GM21723 (cell line): ENCODE results near the gene SIGLEC1.

Experiments
- ATAC-seq: cut with Tn5 transposase; IDR thresholded peaks from one replicate; pipeline ENCODE4 v1.9.1; 2021; ENCODE audit warnings: mild to moderate bottlenecking, moderate library complexity; ENCODE audit not compliant: unreplicated experiment

The SIGLEC1 gene

DNA sequence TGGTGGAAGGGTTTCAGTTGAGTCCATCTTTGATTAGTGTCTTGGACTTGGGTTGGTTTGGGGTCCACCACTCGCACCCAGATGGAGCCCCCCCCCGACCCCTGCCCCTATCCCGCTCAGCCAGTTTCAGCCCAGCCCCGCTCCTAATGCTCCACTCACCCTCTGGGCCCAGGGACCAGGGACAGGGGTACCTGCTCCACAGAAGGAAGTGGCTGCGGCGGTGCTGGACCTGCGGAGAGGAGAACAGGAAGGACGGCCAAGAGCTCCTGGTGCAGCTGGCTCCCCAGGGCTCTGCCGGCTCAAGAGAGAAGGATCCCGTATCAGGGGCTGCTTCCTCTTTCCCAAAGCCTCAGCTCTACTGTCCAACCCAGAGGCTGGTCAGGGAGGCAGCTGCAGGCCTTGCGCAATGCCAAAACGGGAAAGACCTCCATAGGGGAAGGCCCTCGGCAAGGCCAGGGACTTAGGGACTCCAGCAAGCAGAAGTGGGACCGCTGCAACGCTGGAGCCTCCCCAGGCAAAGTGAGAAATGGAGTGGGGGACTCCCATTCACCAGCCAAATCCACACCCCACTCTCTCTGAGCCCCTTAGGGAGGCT, at the start of gene SIGLEC1:
TSS of gene SIGLEC1 (minus strand) at position 322 of the 595 bp plus-strand sequence. CDS start 5,472 bp downstream, outside the sequence.
- ATAC-seq, result no peak

DNA sequence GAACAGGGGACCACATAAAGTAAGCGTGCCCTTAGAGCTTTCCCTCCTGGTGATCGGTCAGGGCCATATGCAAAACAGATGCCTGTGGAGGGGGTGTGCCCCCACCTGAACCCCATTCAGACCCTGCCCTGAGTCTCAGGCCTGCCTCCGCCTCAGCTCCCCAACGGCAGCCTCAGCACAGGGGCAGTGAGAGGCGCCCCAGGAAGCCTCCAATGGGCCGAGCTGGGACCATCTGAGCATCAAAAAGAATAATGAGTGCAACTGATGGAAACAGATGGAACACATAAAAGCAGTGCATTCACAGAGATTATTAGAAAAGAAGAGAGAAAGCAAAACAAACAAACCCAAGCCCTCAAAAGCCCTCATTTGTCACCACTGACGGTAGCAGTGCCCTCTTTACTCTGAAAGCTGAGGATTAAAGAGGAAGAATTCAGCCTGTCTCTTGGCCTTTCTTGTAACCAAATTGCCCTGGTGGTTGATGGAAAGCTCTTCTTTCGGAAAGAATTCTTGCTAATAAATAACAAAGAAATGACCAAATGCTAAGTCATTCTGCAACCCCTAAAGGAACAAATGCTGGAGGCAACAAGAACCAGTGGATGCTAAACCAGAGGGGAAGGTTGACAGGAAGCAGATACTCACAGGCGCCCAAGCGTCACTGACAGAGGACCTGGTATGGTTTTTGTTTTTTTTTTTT, 48.4 kb upstream of the SIGLEC1 start:
- ATAC-seq, result no peak

- ATAC-seq, result no peak
These were observed 47.5 kb upstream of the SIGLEC1 start for GRCh38 chr20:3759884-3760283.

DNA sequence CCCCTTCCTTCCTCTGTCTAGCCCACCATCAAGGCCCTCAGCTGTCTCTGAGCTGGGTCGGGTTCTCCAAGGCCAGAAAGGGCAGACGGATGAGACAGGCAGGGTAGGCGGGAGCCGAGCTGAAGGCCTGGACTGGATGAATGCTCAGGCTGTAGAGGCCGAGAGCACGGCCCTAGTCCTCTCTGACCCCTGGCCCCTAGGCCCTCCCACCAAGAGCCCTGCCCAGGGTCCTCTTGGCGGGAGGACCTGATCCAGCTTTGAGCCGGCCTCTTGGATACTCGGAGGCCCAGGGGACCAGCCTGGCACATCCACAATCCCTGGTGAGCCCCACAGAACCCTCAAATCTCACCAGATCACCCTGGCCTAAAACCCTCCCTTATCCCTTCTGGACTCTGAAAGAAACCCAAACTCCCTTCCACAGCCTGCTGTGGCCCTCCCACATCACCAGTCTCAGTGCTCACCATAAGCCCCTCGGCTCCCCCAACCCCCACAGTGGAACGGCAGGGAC, 47.0 kb upstream of the SIGLEC1 start:
- ATAC-seq, result no peak

DNA sequence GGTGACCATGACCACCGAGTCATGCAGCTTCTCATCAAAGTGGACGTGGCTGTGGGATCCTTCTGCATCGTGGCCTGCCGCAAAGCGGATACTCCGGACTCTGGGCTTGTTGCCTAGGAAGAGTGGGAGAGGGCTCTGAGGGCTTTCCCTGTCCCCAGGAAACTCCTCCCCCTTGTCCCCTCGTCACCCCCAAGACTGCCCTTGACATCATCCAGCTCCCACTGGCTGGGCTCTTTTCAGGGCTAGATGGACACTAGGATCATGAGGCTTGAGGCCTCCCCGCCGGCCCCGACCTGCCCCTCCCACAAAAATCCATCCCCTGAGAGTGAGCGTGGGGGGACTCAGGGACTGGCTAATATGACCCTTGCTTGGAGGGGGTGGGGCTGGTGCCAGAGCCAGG, 46.2 kb upstream of the SIGLEC1 start:
- ATAC-seq, result no peak

- ATAC-seq, result no peak
These were observed 44.9 kb upstream of the SIGLEC1 start for GRCh38 chr20:3757268-3757667.

DNA sequence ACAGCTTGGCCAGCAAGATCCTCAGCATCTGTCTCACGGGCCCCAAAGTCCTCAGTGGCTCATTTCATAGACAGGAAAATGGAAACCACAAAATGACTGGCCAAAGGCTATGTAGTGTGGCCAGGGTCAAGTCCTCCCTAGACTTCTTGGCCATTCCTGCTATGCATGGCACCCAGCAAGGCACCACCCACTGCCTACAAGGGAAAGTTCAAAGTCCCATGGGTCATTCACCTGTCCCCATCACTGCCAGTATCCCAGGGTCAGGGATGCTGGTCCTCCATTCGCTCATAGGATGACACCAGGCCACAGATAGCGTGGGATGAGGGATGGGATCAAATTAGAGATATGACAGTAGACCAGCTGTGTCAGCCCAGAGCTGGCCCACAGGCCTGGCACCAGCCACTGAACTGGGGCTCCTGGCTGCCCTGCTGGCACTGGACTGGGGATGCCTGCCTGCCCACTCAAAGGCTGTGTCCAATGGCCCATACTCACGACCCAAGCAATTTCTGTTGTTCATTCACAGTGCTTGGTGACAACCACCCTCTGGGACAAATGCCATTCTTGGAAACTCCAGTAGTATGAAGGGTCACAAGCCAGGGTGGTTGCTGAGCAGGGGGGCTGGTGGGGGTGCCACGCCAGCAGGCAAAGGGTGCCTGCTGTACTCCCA, 43.5 kb upstream of the SIGLEC1 start:
- ATAC-seq, result no peak

DNA sequence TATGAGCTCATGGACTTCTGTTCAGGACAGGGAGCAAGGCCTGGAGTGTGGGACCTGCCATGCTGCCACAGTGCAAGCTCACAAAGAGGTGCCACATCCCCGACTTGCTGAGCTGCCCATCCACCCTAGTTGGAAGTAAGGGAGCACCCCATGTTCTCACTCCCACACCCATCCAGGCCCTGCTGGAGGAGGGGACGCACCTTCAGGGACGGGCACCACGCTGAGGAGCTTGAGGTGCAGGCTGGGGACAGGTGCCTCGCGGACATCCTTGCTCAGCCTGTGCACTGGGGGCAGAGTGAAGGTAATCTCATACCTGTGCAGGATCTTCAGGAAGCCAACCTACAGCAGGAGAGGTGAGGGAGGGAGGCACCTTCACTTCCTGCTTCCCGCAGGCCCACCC, 42.9 kb upstream of the SIGLEC1 start:
- no peak for ATAC-seq

DNA sequence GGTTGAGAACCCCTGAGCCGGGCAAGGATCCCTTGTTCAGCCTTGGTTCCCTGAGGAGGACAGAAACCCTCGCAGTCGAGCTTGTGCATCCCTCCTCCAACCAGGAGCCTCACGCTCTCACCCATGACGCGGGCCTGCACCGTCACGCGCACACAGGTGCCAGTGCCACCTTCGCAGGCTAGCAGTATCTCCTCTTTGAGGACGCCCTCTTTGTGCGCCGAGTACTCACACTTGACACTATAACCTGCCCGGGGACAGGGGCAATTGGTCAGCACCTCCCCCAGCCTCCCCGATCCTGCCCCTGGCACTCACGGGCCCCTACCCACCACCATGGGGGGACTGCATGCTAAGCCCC, 41.9 kb upstream of the SIGLEC1 start:
- no peak for ATAC-seq

DNA sequence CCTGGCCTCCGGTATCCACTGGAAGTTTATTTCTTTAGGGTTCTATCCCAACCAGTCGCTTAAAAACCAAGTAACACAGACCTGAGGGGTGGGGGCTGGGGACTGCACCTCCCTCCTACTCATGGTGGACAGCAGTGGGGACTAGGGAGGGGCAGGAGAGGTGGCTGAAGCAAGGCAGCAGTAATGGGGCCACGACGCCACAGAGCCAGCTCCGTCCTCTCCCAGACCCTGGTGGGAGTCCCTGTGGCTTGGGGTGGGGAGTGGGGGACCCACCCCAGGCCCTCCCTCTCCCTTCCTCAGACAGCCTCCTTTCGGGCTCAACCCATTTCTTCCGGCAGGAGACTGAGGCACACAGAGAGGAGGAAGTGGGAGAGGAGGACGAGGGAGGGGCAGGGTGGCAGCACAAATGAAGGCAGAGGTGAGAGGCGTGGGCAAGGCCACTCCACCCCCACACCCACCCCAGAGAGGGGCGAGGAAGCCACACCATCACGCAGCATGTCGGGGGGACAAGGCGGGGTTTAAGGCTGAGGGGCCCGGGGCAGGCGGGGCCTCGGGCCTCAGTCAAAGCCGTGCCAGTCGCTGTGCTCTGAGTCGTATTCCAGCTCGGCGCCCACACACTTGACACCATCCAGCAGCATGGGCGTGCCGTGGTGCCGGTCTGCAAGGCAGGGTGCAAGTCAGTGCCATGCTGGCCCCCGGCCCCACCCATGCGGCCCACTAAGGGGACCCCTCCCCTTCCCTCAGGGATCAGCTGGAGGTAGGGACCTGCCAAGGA, 41.3 kb upstream of the SIGLEC1 start:
- ATAC-seq, result no peak

DNA sequence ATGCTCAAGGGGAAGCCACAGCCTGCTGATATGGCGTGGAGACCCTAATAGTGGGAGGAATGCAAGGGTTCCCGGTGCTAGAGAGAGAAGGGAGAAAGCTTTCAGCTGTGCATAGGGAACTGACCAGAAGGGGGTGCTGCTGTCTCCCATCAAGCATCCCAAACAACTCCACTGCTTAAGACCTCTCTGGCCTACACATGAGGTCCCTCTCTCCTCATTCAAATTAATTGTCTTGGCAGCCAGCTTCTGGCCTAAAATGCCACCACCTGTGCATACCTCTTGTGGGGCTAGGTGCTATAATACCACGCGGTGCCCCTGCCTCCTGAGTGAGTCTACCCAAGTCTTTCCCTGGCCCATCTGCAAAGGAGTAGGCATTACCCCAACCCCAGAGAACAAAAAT, 40.7 kb upstream of the SIGLEC1 start:
- no peak for ATAC-seq

DNA sequence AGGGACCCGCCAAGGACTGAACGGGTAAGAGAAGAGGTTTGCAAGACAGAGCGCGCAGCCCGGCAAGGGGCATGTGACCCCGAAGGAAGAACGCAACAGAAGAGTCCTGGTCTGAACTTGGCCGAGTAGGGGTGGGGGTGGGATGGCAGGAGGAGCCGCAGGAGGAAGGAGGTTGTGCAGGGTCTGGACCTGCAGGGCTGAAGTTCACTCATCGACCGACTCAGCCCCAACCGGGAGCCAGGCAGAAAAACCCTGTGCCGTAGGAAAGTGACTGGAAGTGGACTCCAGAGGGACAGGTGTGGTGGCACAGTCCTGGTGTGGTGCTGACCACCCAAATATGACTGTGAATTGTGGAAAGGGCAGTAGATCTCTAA, 40.0 kb upstream of the SIGLEC1 start:
- no peak for ATAC-seq

DNA sequence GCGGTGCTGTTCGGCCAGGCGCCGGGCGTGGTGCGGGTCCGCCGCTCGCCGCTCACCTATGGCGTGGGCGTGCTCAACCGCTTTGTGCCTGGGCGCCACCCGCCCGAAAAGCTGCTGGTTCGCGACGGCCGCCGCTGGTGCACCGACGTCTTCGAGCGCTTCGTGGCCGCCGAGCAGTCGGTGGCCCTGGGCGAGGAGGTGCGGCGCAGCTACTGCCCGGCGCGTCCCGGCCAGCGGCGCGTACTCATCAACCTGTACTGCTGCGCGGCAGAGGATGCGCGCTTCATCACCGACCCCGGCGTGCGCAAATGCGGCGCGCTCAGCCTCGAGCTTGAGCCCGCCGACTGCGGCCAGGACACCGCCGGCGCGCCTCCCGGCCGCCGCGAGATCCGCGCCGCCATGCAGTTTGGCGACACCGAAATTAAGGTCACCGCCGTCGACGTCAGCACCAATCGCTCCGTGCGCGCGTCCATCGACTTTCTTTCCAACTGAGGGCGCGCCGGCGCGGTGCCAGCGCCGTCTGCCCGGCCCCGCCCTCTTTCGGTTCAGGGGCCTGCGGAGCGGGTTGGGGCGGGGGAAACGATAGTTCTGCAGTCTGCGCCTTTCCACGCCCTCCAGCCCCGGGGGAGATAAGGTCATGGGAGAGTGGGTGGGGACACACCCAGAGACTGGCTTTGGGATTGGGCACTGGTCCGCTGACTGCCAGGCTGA, 39.4 kb upstream of the SIGLEC1 start:
- ATAC-seq, result no peak

GRCh38 chr20:3751305-3751674, 38.9 kb upstream of the SIGLEC1 start:
- no peak for ATAC-seq

GRCh38 chr20:3749689-3750531, 37.5 kb upstream of the SIGLEC1 start:
- ATAC-seq, result no peak

GRCh38 chr20:3749087-3749688, 36.8 kb upstream of the SIGLEC1 start:
- no peak for ATAC-seq

DNA sequence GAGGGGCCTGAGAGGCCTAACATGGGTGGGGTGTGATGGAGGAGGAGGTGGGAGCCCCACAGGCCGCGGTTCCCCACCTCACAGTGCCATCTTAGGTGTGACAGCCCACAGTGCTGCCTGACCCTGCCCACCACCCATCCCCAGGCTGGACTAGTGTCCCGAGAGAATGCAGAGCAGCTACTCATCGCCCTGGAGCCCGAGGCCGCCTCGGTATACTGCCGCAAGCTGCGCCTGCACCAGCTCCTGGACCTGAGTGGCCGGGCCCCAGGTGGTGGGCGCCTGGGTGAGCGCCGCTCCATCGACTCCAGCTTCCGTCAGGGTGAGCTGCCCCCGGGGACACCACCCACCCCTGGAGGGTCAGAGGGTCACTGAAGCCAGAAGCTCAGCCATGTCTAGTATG, 35.7 kb upstream of the SIGLEC1 start:
- no peak for ATAC-seq

DNA sequence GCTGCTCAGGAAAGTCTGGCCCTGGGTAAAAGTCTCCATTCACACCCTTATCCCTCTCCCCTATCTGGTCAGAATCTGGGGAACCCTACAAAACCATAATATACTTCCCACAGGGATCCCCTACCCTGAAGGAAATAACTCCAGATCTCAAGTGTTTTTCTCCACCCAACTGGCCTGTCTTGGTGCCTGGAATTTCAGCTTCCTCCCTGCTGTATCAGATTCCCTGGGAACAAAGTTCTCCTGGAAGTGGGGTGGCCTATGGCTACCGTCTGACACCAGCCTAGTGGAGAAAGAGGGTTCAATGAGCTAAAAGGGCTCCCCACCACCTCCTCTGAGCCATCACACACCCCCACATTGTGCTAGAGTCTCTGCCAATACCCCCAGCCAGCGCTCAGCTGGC, 35.1 kb upstream of the SIGLEC1 start:
- no peak for ATAC-seq

GRCh38 chr20:3745686-3746173, 33.3 kb upstream of the SIGLEC1 start:
- ATAC-seq, result no peak
